ENCODE data around the gene DDX17.

DDX17 gene

GRCh38 chr22:38464992-38465672 is 41.0 kb downstream of the DDX17 start:
- peaks cover 29% of the 10 kb centered on the region for H3K4me1 ChIP-seq (ENCODE audit: control insufficient read depth, insufficient read depth, low read length)
- H3K27me3 ChIP-seq (ENCODE audit: control insufficient read depth, insufficient read depth, low read length) = peaks cover 58% of the 10 kb centered on the region
- no peaks in the 10 kb centered on the region for H3K9me3 ChIP-seq (ENCODE audit: control insufficient read depth, insufficient read depth, low read depth, low read length)
- no peak overlapping the region for H3K27ac ChIP-seq (ENCODE audit: low read depth, low read length)
- H3K4me3 ChIP-seq (ENCODE audit: low read depth, low read length) = no peak overlapping the region
- H3K36me3 ChIP-seq (ENCODE audit: control insufficient read depth, insufficient read depth, low read length) = no peaks in the 10 kb centered on the region
- H3K9ac ChIP-seq (ENCODE audit: low read length) = no peak overlapping the region

- Histone ChIP-seq H3K27ac (ENCODE audit: low read depth, low read length) (no peak overlapping the region), H3K4me1 (ENCODE audit: control insufficient read depth, insufficient read depth, low read length) (peaks cover 26% of the 10 kb centered on the region), H3K36me3 (ENCODE audit: control insufficient read depth, insufficient read depth, low read length) (no peaks in the 10 kb centered on the region), H3K9ac (ENCODE audit: low read length) (no peak overlapping the region), H3K27me3 (ENCODE audit: control insufficient read depth, insufficient read depth, low read length) (peaks cover 64% of the 10 kb centered on the region), H3K9me3 (ENCODE audit: control insufficient read depth, insufficient read depth, low read depth, low read length) (no peaks in the 10 kb centered on the region), H3K4me3 (ENCODE audit: low read depth, low read length) (peak overlapping the region; percentile 33; the same call in 1 of the 2 replicates)
Measured at GRCh38 chr22:38462960-38463784, 42.9 kb downstream of the DDX17 start.

- Histone ChIP-seq H3K4me1 (ENCODE audit: control insufficient read depth, insufficient read depth, low read length) (peaks cover 18% of the 10 kb centered on the region), H3K9ac (ENCODE audit: low read length) (no peak overlapping the region), H3K4me3 (ENCODE audit: low read depth, low read length) (peak overlapping the region; percentile 43), H3K27ac (ENCODE audit: low read depth, low read length) (no peak overlapping the region), H3K9me3 (ENCODE audit: control insufficient read depth, insufficient read depth, low read depth, low read length) (no peaks in the 10 kb centered on the region), H3K27me3 (ENCODE audit: control insufficient read depth, insufficient read depth, low read length) (peaks cover 63% of the 10 kb centered on the region), H3K36me3 (ENCODE audit: control insufficient read depth, insufficient read depth, low read length) (no peaks in the 10 kb centered on the region)
Measured at GRCh38 chr22:38461414-38462081, 44.6 kb downstream of the DDX17 start.

- no peaks in the 10 kb centered on the region for H3K9me3 ChIP-seq (ENCODE audit: control insufficient read depth, insufficient read depth, low read depth, low read length)
- H3K27me3 ChIP-seq (ENCODE audit: control insufficient read depth, insufficient read depth, low read length) = peaks cover 63% of the 10 kb centered on the region
- H3K4me1 ChIP-seq (ENCODE audit: control insufficient read depth, insufficient read depth, low read length) = peaks cover 18% of the 10 kb centered on the region
- no peak overlapping the region for H3K27ac ChIP-seq (ENCODE audit: low read depth, low read length)
- peak overlapping the region; percentile 43 for H3K4me3 ChIP-seq (ENCODE audit: low read depth, low read length)
- no peak overlapping the region for H3K9ac ChIP-seq (ENCODE audit: low read length)
- H3K36me3 ChIP-seq (ENCODE audit: control insufficient read depth, insufficient read depth, low read length) = no peaks in the 10 kb centered on the region
Measured at GRCh38 chr22:38461057-38461413, 45.1 kb downstream of the DDX17 start.

GRCh38 chr22:38460426-38460840 is 45.7 kb downstream of the DDX17 start:
- Histone ChIP-seq H3K4me3 (ENCODE audit: low read depth, low read length) (no peak overlapping the region), H3K27ac (ENCODE audit: low read depth, low read length) (no peak overlapping the region), H3K4me1 (ENCODE audit: control insufficient read depth, insufficient read depth, low read length) (peaks cover 16% of the 10 kb centered on the region), H3K27me3 (ENCODE audit: control insufficient read depth, insufficient read depth, low read length) (peaks cover 60% of the 10 kb centered on the region), H3K9ac (ENCODE audit: low read length) (no peak overlapping the region), H3K36me3 (ENCODE audit: control insufficient read depth, insufficient read depth, low read length) (no peaks in the 10 kb centered on the region), H3K9me3 (ENCODE audit: control insufficient read depth, insufficient read depth, low read depth, low read length) (no peaks in the 10 kb centered on the region)

- Histone ChIP-seq H3K9ac (ENCODE audit: low read length) (no peak overlapping the region), H3K4me1 (ENCODE audit: control insufficient read depth, insufficient read depth, low read length) (peaks cover 14% of the 10 kb centered on the region), H3K27me3 (ENCODE audit: control insufficient read depth, insufficient read depth, low read length) (peaks cover 82% of the 10 kb centered on the region), H3K27ac (ENCODE audit: low read depth, low read length) (no peak overlapping the region), H3K4me3 (ENCODE audit: low read depth, low read length) (no peak overlapping the region), H3K9me3 (ENCODE audit: control insufficient read depth, insufficient read depth, low read depth, low read length) (no peaks in the 10 kb centered on the region), H3K36me3 (ENCODE audit: control insufficient read depth, insufficient read depth, low read length) (no peaks in the 10 kb centered on the region)
Measured at GRCh38 chr22:38456841-38457699, 49.0 kb downstream of the DDX17 start.

GRCh38 chr22:38456272-38456835 is 49.8 kb downstream of the DDX17 start:
- Histone ChIP-seq H3K4me1 (ENCODE audit: control insufficient read depth, insufficient read depth, low read length) (peaks cover 20% of the 10 kb centered on the region), H3K36me3 (ENCODE audit: control insufficient read depth, insufficient read depth, low read length) (no peaks in the 10 kb centered on the region), H3K9ac (ENCODE audit: low read length) (no peak overlapping the region), H3K27ac (ENCODE audit: low read depth, low read length) (no peak overlapping the region), H3K4me3 (ENCODE audit: low read depth, low read length) (peak overlapping the region; percentile 59), H3K27me3 (ENCODE audit: control insufficient read depth, insufficient read depth, low read length) (peaks cover 84% of the 10 kb centered on the region), H3K9me3 (ENCODE audit: control insufficient read depth, insufficient read depth, low read depth, low read length) (no peaks in the 10 kb centered on the region)

- Histone ChIP-seq H3K4me1 (ENCODE audit: control insufficient read depth, insufficient read depth, low read length) (peaks cover 21% of the 10 kb centered on the region), H3K36me3 (ENCODE audit: control insufficient read depth, insufficient read depth, low read length) (no peaks in the 10 kb centered on the region), H3K27me3 (ENCODE audit: control insufficient read depth, insufficient read depth, low read length) (peaks cover 86% of the 10 kb centered on the region), H3K9ac (ENCODE audit: low read length) (no peak overlapping the region), H3K4me3 (ENCODE audit: low read depth, low read length) (peak overlapping the region; percentile 59), H3K9me3 (ENCODE audit: control insufficient read depth, insufficient read depth, low read depth, low read length) (no peaks in the 10 kb centered on the region), H3K27ac (ENCODE audit: low read depth, low read length) (no peak overlapping the region)
Measured at GRCh38 chr22:38455530-38456271, 50.4 kb downstream of the DDX17 start.

GRCh38 chr22:38455076-38455529 is 51.0 kb downstream of the DDX17 start, which contains the start of gene KCNJ4:
TSS of gene KCNJ4 (minus strand) at chr22:38455199. CDS start at chr22:38428132, 27,067 bp downstream.
- Histone ChIP-seq H3K9ac (ENCODE audit: low read length) (peak within 1 kb of the TSS; percentile 27), H3K36me3 (ENCODE audit: control insufficient read depth, insufficient read depth, low read length) (no peaks in the 10 kb centered on the region), H3K27me3 (ENCODE audit: control insufficient read depth, insufficient read depth, low read length) (peaks cover 86% of the 10 kb centered on the region), H3K4me1 (ENCODE audit: control insufficient read depth, insufficient read depth, low read length) (peaks cover 26% of the 10 kb centered on the region), H3K27ac (ENCODE audit: low read depth, low read length) (no peak within 1 kb of the TSS), H3K4me3 (ENCODE audit: low read depth, low read length) (peak within 1 kb of the TSS; percentile 59), H3K9me3 (ENCODE audit: control insufficient read depth, insufficient read depth, low read depth, low read length) (no peaks in the 10 kb centered on the region)

Measured in HUES6 (cell line).